ENCODE data around the gene ZNF319. TPM values are rescaled to one million over a fixed set of nuclear protein-coding genes. Genes with fewer than 3 reads are reported as not detected.

The ZNF319 gene
- polyA plus RNA-seq, 3 donors = 1.9 to 11.5 (median 4.7) TPM

GRCh38 chr16:58020628-58021521 is 20.4 kb upstream of the ZNF319 start:
- WGBS (ENCODE audit: insufficient coverage) = 83% methylated on average over 6 of the region's 8 CpGs
- peaks cover 17% of the 10 kb centered on the region for H3K4me1 Mint-ChIP-seq
- intact Hi-C loops (cut with micrococcal nuclease) = no loop called here
- peaks cover 8% of the 10 kb centered on the region for H4K20me1 ChIP-seq (ENCODE audit: insufficient read depth, low read length)
- no peak overlapping the region for H3K9ac ChIP-seq (ENCODE audit: insufficient read depth, low read length, poor library complexity, severe bottlenecking)
- H3K9me3 ChIP-seq (replicated peaks in 1 of 2; ENCODE audit: control insufficient read depth in 1 of 2, insufficient read depth in 1 of 2, low read length in 2 of 2) = no peaks in the 10 kb centered on the region
- peak; percentile 73 for TF ChIP-seq CTCF (IDR thresholded peaks at IDR 0.05)
- H3K4me3 ChIP-seq (replicated peaks in 1 of 3; ENCODE audit: low read depth in 2 of 3, low read length in 3 of 3) = no peak overlapping the region
- H3K4me3 Mint-ChIP-seq = no peak overlapping the region
- no peak overlapping the region for H2AFZ ChIP-seq (ENCODE audit: insufficient read depth, low read depth, low read length, poor library complexity, severe bottlenecking)
- H3K4me1 ChIP-seq (ENCODE audit: control insufficient read depth in 1 of 2, insufficient read depth in 2 of 2, low read length in 2 of 2) = peaks cover 9 to 14% of the 10 kb centered on the region in 2 donors
- no peak for DNase-seq
- peaks cover 38 to 62% of the 10 kb centered on the region in 2 donors for H3K36me3 ChIP-seq (replicated peaks in 1 of 2; ENCODE audit: control insufficient read depth in 1 of 2, insufficient read depth in 2 of 2, low read length in 2 of 2)
- peak overlapping the region in 1 of 7 donors; percentile 60 for H3K27ac Mint-ChIP-seq
- H3K9me3 Mint-ChIP-seq = peaks cover 0 to 8% (median 3%) of the 10 kb centered on the region in 7 donors
- no peak overlapping the region for H3K27ac ChIP-seq (ENCODE audit: low read depth in 1 of 2, low read length in 2 of 2)
- H3K27me3 Mint-ChIP-seq (ENCODE audit: low read depth in 3 of 3) = peaks cover 22 to 36% (median 27%) of the 10 kb centered on the region in 3 donors
- H3K4me2 ChIP-seq (replicated peaks; ENCODE audit: extremely low read depth, low read length, poor library complexity, severe bottlenecking) = no peak overlapping the region
- no peaks in the 10 kb centered on the region for H3K79me2 ChIP-seq (ENCODE audit: insufficient read depth, low read length)
- H3K27me3 ChIP-seq (ENCODE audit: control insufficient read depth in 2 of 2, insufficient read depth in 2 of 2, low read length in 2 of 2) = peaks cover 11 to 30% of the 10 kb centered on the region in 2 donors
- H3K36me3 Mint-ChIP-seq = peaks cover 16 to 19% of the 10 kb centered on the region in 2 donors

GRCh38 chr16:58019866-58020538 is 19.5 kb upstream of the ZNF319 start:
- peaks cover 41 to 71% of the 10 kb centered on the region in 2 donors for H3K36me3 ChIP-seq (replicated peaks in 1 of 2; ENCODE audit: control insufficient read depth in 1 of 2, insufficient read depth in 2 of 2, low read length in 2 of 2)
- H3K27me3 ChIP-seq (ENCODE audit: control insufficient read depth in 2 of 2, insufficient read depth in 2 of 2, low read length in 2 of 2) = peaks cover 6 to 25% of the 10 kb centered on the region in 2 donors
- peaks cover 21 to 28% (median 26%) of the 10 kb centered on the region in 3 donors for H3K27me3 Mint-ChIP-seq (ENCODE audit: low read depth in 3 of 3)
- peaks cover 16 to 19% of the 10 kb centered on the region in 2 donors for H3K36me3 Mint-ChIP-seq
- peaks cover 15% of the 10 kb centered on the region for H3K4me1 Mint-ChIP-seq
- H3K9me3 ChIP-seq (replicated peaks in 1 of 2; ENCODE audit: control insufficient read depth in 1 of 2, insufficient read depth in 1 of 2, low read length in 2 of 2) = no peaks in the 10 kb centered on the region
- intact Hi-C loops (cut with micrococcal nuclease) = loop anchor here (10.0 kb wide), 1 partner anchor 105 kb away; the partner anchor contains the start of gene CFAP20 (in 2 of the 2)
- no peak for TF ChIP-seq CTCF (IDR thresholded peaks at IDR 0.05)
- H2AFZ ChIP-seq (ENCODE audit: insufficient read depth, low read depth, low read length, poor library complexity, severe bottlenecking) = no peak overlapping the region
- no peak overlapping the region for H3K27ac ChIP-seq (ENCODE audit: low read depth in 1 of 2, low read length in 2 of 2)
- WGBS (ENCODE audit: insufficient coverage) = 71% methylated on average over 4 of the region's 8 CpGs
- H3K27ac Mint-ChIP-seq = peak overlapping the region in 1 of 7 donors; percentile 17
- no peak overlapping the region for H3K9ac ChIP-seq (ENCODE audit: insufficient read depth, low read length, poor library complexity, severe bottlenecking)
- no peak overlapping the region for H3K4me2 ChIP-seq (replicated peaks; ENCODE audit: extremely low read depth, low read length, poor library complexity, severe bottlenecking)
- no peak overlapping the region for H3K4me3 Mint-ChIP-seq
- peaks cover 8% of the 10 kb centered on the region for H4K20me1 ChIP-seq (ENCODE audit: insufficient read depth, low read length)
- no peak for DNase-seq
- H3K79me2 ChIP-seq (ENCODE audit: insufficient read depth, low read length) = no peaks in the 10 kb centered on the region
- H3K9me3 Mint-ChIP-seq = peaks cover 0 to 7% (median 3%) of the 10 kb centered on the region in 7 donors
- H3K4me1 ChIP-seq (ENCODE audit: control insufficient read depth in 1 of 2, insufficient read depth in 2 of 2, low read length in 2 of 2) = peaks cover 4 to 6% of the 10 kb centered on the region in 2 donors
- no peak overlapping the region for H3K4me3 ChIP-seq (replicated peaks in 1 of 3; ENCODE audit: low read depth in 2 of 3, low read length in 3 of 3)

Measured in CD14-positive monocyte (primary cell).